Common myeloid progenitor, CD34-positive (primary cell): ENCODE results near the gene NCBP3. TPM values are rescaled to one million over a fixed set of nuclear protein-coding genes. Genes with fewer than 3 reads are reported as not detected.

ENCODE experiments used
- CTCF ChIA-PET: fragments of 350-600 bp; sonication (Branson Sonifier 250); formaldehyde crosslinking; loops from one replicate; lab custom pipeline; 2021; ENCODE audit warnings: antibody characterized with exemption; lab: Charles Lee
- POLR2A ChIA-PET: fragments of 350-600 bp; sonication (Branson Sonifier 250); formaldehyde crosslinking; loops from one replicate; lab custom pipeline; 2021; ENCODE audit warnings: antibody characterized with exemption; lab: Charles Lee
- DNase-seq, 3 donors: peaks; one replicate each; pipeline versions ENCODE4 v3.0.0 to v3.0.0-alpha.2; 2013
- H3K27ac ChIP-seq, 2 experiments: 1 replicate in 1 of 2; 2 replicates in 1 of 2; pipeline ENCODE4 v1.7.0; 2013; ENCODE audit warnings: inconsistent platforms in 2 of 2, low read length in 2 of 2, mild to moderate bottlenecking in 2 of 2, low read depth in 1 of 2, moderate library complexity in 1 of 2; ENCODE audit not compliant: severe bottlenecking in 2 of 2, insufficient read depth in 1 of 2, poor library complexity in 1 of 2
- H3K27me3 ChIP-seq, 5 experiments: replicated peaks in 2 of 5; 1 replicate in 3 of 5; 2 replicates in 2 of 5; pipeline versions ENCODE4 v1.6.1 to v1.7.0; 2013; ENCODE audit warnings: low read length in 4 of 5, mild to moderate bottlenecking in 2 of 5, moderate library complexity in 2 of 5, inconsistent platforms in 1 of 5; ENCODE audit not compliant: insufficient read depth in 5 of 5, control insufficient read depth in 4 of 5
- H3K36me3 ChIP-seq, 4 experiments: 1 replicate in 2 of 4; 2 replicates in 2 of 4; pipeline versions ENCODE4 v1.6.1 to v1.7.0; 2013; ENCODE audit warnings: low read length in 3 of 4, control low read depth in 1 of 4, mild to moderate bottlenecking in 1 of 4; ENCODE audit not compliant: control insufficient read depth in 4 of 4, insufficient read depth in 4 of 4
- H3K4me1 ChIP-seq, 4 experiments: 1 replicate in 3 of 4; 2 replicates in 1 of 4; pipeline versions ENCODE4 v1.6.1 to v1.7.1; 2013; ENCODE audit warnings: low read length in 3 of 4, mild to moderate bottlenecking in 3 of 4, control low read depth in 1 of 4, inconsistent platforms in 1 of 4, moderate library complexity in 1 of 4; ENCODE audit not compliant: control insufficient read depth in 4 of 4, insufficient read depth in 4 of 4; ENCODE audit errors: control extremely low read depth in 1 of 4
- H3K4me3 ChIP-seq, 7 experiments: 1 replicate in 4 of 7; 2 replicates in 3 of 7; pipeline versions ENCODE4 v1.5.1 to v1.7.0; 2013; ENCODE audit warnings: mild to moderate bottlenecking in 7 of 7, low read length in 6 of 7, moderate library complexity in 6 of 7, inconsistent platforms in 2 of 7, low read depth in 2 of 7, control low read depth in 1 of 7; ENCODE audit not compliant: insufficient read depth in 4 of 7, control insufficient read depth in 1 of 7; ENCODE audit errors: extremely low read depth in 1 of 7
- H3K9me3 ChIP-seq, 5 experiments: 1 replicate in 4 of 5; 2 replicates in 1 of 5; pipeline versions ENCODE4 v1.6.1 to v1.7.1; 2013; ENCODE audit warnings: low read length in 4 of 5, mild to moderate bottlenecking in 2 of 5, inconsistent platforms in 1 of 5, low read depth in 1 of 5, moderate library complexity in 1 of 5; ENCODE audit not compliant: control insufficient read depth in 4 of 5, insufficient read depth in 2 of 5; ENCODE audit errors: control extremely low read depth in 1 of 5
- WGBS: methylation state at CpG from one replicate; pipeline ENCODE4 v1.1.5; 2013; ENCODE audit not compliant: insufficient coverage; 5-methylcytosine and 5-hydroxymethylcytosine counted together
- polyA plus RNA-seq: library from polyadenylated mRNA; unstranded; fragments of 120-200 nt; gene quantifications from one replicate; pipeline ENCODE4 v1.2.1, GENCODE V29; 2013

The NCBP3 gene
- 40.9 TPM for polyA plus RNA-seq

GRCh38 chr17:3845621-3846436 is at the start of gene NCBP3:
Gene NCBP3 (minus strand): TSS chr17:3846246. CDS start chr17:3846223, 23 bp downstream.
- WGBS = 0% methylated on average over 46 of the region's 76 CpGs
- POLR2A ChIA-PET = interaction anchor here (0.5 to 1.4 kb wide), 5 partner anchors 17 to 75 kb away, joined by 3 to 5 read pairs (median 3); no protein-coding TSS in a partner anchor

DNA sequence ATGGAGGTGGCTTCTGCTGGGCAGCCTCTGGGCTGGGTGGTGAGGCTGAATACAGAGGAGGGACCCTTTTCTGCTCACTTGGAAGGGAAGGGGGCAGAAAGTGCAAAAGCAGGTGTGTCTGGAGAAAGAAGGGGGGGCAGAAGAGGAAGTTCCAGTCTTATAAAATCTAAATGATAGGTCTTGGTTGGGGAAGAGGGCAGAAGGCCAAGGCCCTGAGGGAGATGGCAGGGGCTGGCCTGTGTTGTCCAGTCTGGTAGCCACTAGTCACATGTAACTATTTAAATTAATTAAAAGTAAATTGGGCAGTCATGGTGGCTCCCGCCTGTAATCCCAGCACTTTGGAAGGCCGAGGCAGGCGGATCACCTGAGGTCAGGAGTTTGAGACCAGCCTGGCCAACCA is 49.3 kb upstream of the NCBP3 start:
- no peak for DNase-seq
- WGBS = no CpG with 5 or more reads among the region's 3 CpGs
- no peaks in the 10 kb centered on the region for H3K27me3 ChIP-seq
- no peak overlapping the region for H3K27ac ChIP-seq
- H3K4me3 ChIP-seq = no peak overlapping the region
- no peaks in the 10 kb centered on the region for H3K9me3 ChIP-seq
- ChIA-PET CTCF (interaction anchor here (0.6 kb wide), 1 partner anchor 248 kb away, joined by 4 read pairs; no protein-coding TSS in a partner anchor), POLR2A (interaction anchor here (0.6 kb wide), 1 partner anchor 1698 kb away, joined by 3 read pairs; no protein-coding TSS in a partner anchor)
- peaks cover 2 to 38% (median 32%) of the 10 kb centered on the region in 4 experiments for H3K4me1 ChIP-seq
- H3K36me3 ChIP-seq = peaks cover 2 to 33% (median 21%) of the 10 kb centered on the region in 4 experiments

More at GRCh38 chr17:3845621-3846436, at the start of gene NCBP3:
- peak within 1 kb of the TSS; percentile 82 to 91 for H3K27ac ChIP-seq
- DNase-seq = peak; percentile 94 to 97 (median 97)
- no peaks in the 10 kb centered on the region for H3K27me3 ChIP-seq
- H3K4me1 ChIP-seq = peaks cover 3 to 22% (median 19%) of the 10 kb centered on the region in 4 experiments
- CTCF ChIA-PET = interaction anchor here (0.7 to 4.4 kb wide), 21 partner anchors 9 to 228 kb away, joined by 3 to 37 read pairs (median 4); no protein-coding TSS in a partner anchor
- H3K36me3 ChIP-seq = peaks cover 0 to 20% (median 15%) of the 10 kb centered on the region in 4 experiments
- no peaks in the 10 kb centered on the region for H3K9me3 ChIP-seq
- peak within 1 kb of the TSS; percentile 79 to 92 (median 88) for H3K4me3 ChIP-seq

GRCh38 chr17:3894911-3895343 is 48.9 kb upstream of the NCBP3 start:
- DNase-seq = no peak
- Histone ChIP-seq H3K27ac (no peak overlapping the region), H3K4me1 (peaks cover 2 to 38% (median 32%) of the 10 kb centered on the region in 4 experiments), H3K4me3 (no peak overlapping the region), H3K9me3 (no peaks in the 10 kb centered on the region), H3K27me3 (no peaks in the 10 kb centered on the region), H3K36me3 (peaks cover 2 to 31% (median 21%) of the 10 kb centered on the region in 4 experiments)
- 69% methylated on average over 2 of the region's 2 CpGs for WGBS
- ChIA-PET CTCF (interaction anchor here (0.8 to 2.6 kb wide), 2 partner anchors 9 to 51 kb away, joined by 3 to 14 read pairs; no protein-coding TSS in a partner anchor), POLR2A (interaction anchor here (0.6 to 0.7 kb wide), 2 partner anchors 17 to 1697 kb away, joined by 3 read pairs; no protein-coding TSS in a partner anchor)

GRCh38 chr17:3894188-3894587 is 48.1 kb upstream of the NCBP3 start:
- H3K4me3 ChIP-seq = no peak overlapping the region
- CTCF ChIA-PET = interaction anchor here (0.8 to 2.6 kb wide), 3 partner anchors 9 to 51 kb away, joined by 3 to 14 read pairs (median 3); no protein-coding TSS in a partner anchor
- H3K27me3 ChIP-seq = no peaks in the 10 kb centered on the region
- 78% methylated on average over 3 of the region's 5 CpGs for WGBS
- H3K36me3 ChIP-seq = peaks cover 2 to 25% (median 16%) of the 10 kb centered on the region in 4 experiments
- peaks cover 2 to 38% (median 32%) of the 10 kb centered on the region in 4 experiments for H3K4me1 ChIP-seq
- POLR2A ChIA-PET = interaction anchor here (0.7 to 1.7 kb wide), 2 partner anchors 11 to 18 kb away, joined by 3 to 5 read pairs; no protein-coding TSS in a partner anchor
- H3K9me3 ChIP-seq = no peaks in the 10 kb centered on the region
- no peak overlapping the region for H3K27ac ChIP-seq
- no peak for DNase-seq

- peaks cover 2 to 38% (median 32%) of the 10 kb centered on the region in 4 experiments for H3K4me1 ChIP-seq
- H3K27ac ChIP-seq = no peak overlapping the region
- POLR2A ChIA-PET = interaction anchor here (1.1 to 1.7 kb wide), 2 partner anchors 11 to 21 kb away, joined by 3 to 5 read pairs; no protein-coding TSS in a partner anchor
- 69% methylated on average over 7 of the region's 7 CpGs for WGBS
- DNase-seq = no peak
- no peaks in the 10 kb centered on the region for H3K27me3 ChIP-seq
- no peaks in the 10 kb centered on the region for H3K9me3 ChIP-seq
- H3K36me3 ChIP-seq = peaks cover 0 to 20% (median 14%) of the 10 kb centered on the region in 4 experiments
- peak overlapping the region in 5 of 7 experiments; percentile 49 to 78 (median 68) for H3K4me3 ChIP-seq
- CTCF ChIA-PET = interaction anchor here (0.9 to 2.6 kb wide), 2 partner anchors 10 to 30 kb away, joined by 3 to 14 read pairs; no protein-coding TSS in a partner anchor
Observed at GRCh38 chr17:3893720-3894116, 47.7 kb upstream of the NCBP3 start.

GRCh38 chr17:3893003-3893719 is 47.1 kb upstream of the NCBP3 start, which contains the start of gene CAMKK1:
Gene CAMKK1 (minus strand): TSS chr17:3893053. CDS start chr17:3885687, 7,366 bp downstream.
- POLR2A ChIA-PET = interaction anchor here (0.5 to 1.7 kb wide), 4 partner anchors 12 to 566 kb away, joined by 3 to 5 read pairs (median 3); partner anchors contain the start of gene NCBP3
- peaks cover 2 to 38% (median 32%) of the 10 kb centered on the region in 4 experiments for H3K4me1 ChIP-seq
- H3K9me3 ChIP-seq = no peaks in the 10 kb centered on the region
- H3K36me3 ChIP-seq = peaks cover 0 to 15% (median 9%) of the 10 kb centered on the region in 4 experiments
- H3K27me3 ChIP-seq = no peaks in the 10 kb centered on the region
- DNase-seq = peak; percentile 80 to 91 (median 89)
- H3K4me3 ChIP-seq = peak within 1 kb of the TSS; percentile 38 to 78 (median 66)
- no peak within 1 kb of the TSS for H3K27ac ChIP-seq
- CTCF ChIA-PET = interaction anchor here (2.6 kb wide), 1 partner anchor 10 kb away, joined by 14 read pairs; no protein-coding TSS in a partner anchor
- 2% methylated on average over 51 of the region's 75 CpGs for WGBS
